ENCODE measurements around the gene DMD. TPM values are rescaled to one million over a fixed set of nuclear protein-coding genes. Genes with fewer than 3 reads are reported as not detected.

The DMD gene
- total and polyA plus RNA-seq, 2 donors (not counting 1 experiment from before 2014, with no cell fraction given), result 5.1 to 7.2 TPM

GRCh38 chrX:33045245-33045644 lies 166.1 kb downstream of the DMD start:
- no peak overlapping the region for H3K9ac ChIP-seq (ENCODE audit: insufficient read depth, low read length)
- H3K9me3 ChIP-seq (ENCODE audit: control insufficient read depth, insufficient read depth, low read depth, low read length), result no peaks in the 10 kb centered on the region
- H2AFZ ChIP-seq (ENCODE audit: low read length), result no peak overlapping the region
- no peaks in the 10 kb centered on the region for H3K79me2 ChIP-seq (ENCODE audit: control insufficient read depth, insufficient read depth, low read length)
- H3K36me3 ChIP-seq (ENCODE audit: control insufficient read depth, insufficient read depth, low read length), result no peaks in the 10 kb centered on the region
- no peak for DNase-seq (ENCODE audit: low read depth in 2 of 2)
- no peaks in the 10 kb centered on the region for H4K20me1 ChIP-seq (ENCODE audit: control insufficient read depth, extremely low read depth, insufficient read depth, low read length)
- TF ChIP-seq, protein P1, sequence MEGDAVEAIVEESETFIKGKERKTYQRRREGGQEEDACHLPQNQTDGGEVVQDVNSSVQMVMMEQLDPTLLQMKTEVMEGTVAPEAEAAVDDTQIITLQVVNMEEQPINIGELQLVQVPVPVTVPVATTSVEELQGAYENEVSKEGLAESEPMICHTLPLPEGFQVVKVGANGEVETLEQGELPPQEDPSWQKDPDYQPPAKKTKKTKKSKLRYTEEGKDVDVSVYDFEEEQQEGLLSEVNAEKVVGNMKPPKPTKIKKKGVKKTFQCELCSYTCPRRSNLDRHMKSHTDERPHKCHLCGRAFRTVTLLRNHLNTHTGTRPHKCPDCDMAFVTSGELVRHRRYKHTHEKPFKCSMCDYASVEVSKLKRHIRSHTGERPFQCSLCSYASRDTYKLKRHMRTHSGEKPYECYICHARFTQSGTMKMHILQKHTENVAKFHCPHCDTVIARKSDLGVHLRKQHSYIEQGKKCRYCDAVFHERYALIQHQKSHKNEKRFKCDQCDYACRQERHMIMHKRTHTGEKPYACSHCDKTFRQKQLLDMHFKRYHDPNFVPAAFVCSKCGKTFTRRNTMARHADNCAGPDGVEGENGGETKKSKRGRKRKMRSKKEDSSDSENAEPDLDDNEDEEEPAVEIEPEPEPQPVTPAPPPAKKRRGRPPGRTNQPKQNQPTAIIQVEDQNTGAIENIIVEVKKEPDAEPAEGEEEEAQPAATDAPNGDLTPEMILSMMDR (conservative IDR thresholded peaks at IDR 0.05 in 1 of 2, IDR thresholded peaks at IDR 0.05 in 1 of 2; ENCODE audit: low read depth in 1 of 2, low read length in 2 of 2), result no peak
- TF ChIP-seq EZH2 (IDR thresholded peaks at IDR 0.05; ENCODE audit: low read length, missing control alignments), result no peak
- no peak overlapping the region for H3K4me2 ChIP-seq (ENCODE audit: extremely low read depth, insufficient read depth, low read length)
- H3K4me3 ChIP-seq (replicated peaks in 1 of 4; ENCODE audit: control extremely low read depth in 1 of 4, insufficient read depth in 1 of 4, low read depth in 3 of 4, low read length in 4 of 4), result no peak overlapping the region
- H3K27me3 ChIP-seq (ENCODE audit: control insufficient read depth, insufficient read depth, low read length), result no peaks in the 10 kb centered on the region
- no peaks in the 10 kb centered on the region for H3K4me1 ChIP-seq (ENCODE audit: control insufficient read depth, extremely low read depth, insufficient read depth, low read length)
- no peak overlapping the region for H3K27ac ChIP-seq (ENCODE audit: insufficient read depth, low read length)

GRCh38 chrX:33041141-33041540 lies 170.2 kb downstream of the DMD start:
- no peaks in the 10 kb centered on the region for H3K36me3 ChIP-seq (ENCODE audit: control insufficient read depth, insufficient read depth, low read length)
- no peak overlapping the region for H3K27ac ChIP-seq (ENCODE audit: insufficient read depth, low read length)
- H3K4me1 ChIP-seq (ENCODE audit: control insufficient read depth, extremely low read depth, insufficient read depth, low read length), result no peaks in the 10 kb centered on the region
- H2AFZ ChIP-seq (ENCODE audit: low read length), result no peak overlapping the region
- no peaks in the 10 kb centered on the region for H3K9me3 ChIP-seq (ENCODE audit: control insufficient read depth, insufficient read depth, low read depth, low read length)
- no peak overlapping the region for H3K4me2 ChIP-seq (ENCODE audit: extremely low read depth, insufficient read depth, low read length)
- H4K20me1 ChIP-seq (ENCODE audit: control insufficient read depth, extremely low read depth, insufficient read depth, low read length), result no peaks in the 10 kb centered on the region
- no peak for DNase-seq (ENCODE audit: low read depth in 2 of 2)
- no peak overlapping the region for H3K4me3 ChIP-seq (replicated peaks in 1 of 4; ENCODE audit: control extremely low read depth in 1 of 4, insufficient read depth in 1 of 4, low read depth in 3 of 4, low read length in 4 of 4)
- no peak overlapping the region for H3K9ac ChIP-seq (ENCODE audit: insufficient read depth, low read length)
- TF ChIP-seq, protein P1 (conservative IDR thresholded peaks at IDR 0.05 in 1 of 2, IDR thresholded peaks at IDR 0.05 in 1 of 2; ENCODE audit: low read depth in 1 of 2, low read length in 2 of 2), result no peak
- no peak for TF ChIP-seq EZH2 (IDR thresholded peaks at IDR 0.05; ENCODE audit: low read length, missing control alignments)
- H3K27me3 ChIP-seq (ENCODE audit: control insufficient read depth, insufficient read depth, low read length), result no peaks in the 10 kb centered on the region
- H3K79me2 ChIP-seq (ENCODE audit: control insufficient read depth, insufficient read depth, low read length), result no peaks in the 10 kb centered on the region

DNA sequence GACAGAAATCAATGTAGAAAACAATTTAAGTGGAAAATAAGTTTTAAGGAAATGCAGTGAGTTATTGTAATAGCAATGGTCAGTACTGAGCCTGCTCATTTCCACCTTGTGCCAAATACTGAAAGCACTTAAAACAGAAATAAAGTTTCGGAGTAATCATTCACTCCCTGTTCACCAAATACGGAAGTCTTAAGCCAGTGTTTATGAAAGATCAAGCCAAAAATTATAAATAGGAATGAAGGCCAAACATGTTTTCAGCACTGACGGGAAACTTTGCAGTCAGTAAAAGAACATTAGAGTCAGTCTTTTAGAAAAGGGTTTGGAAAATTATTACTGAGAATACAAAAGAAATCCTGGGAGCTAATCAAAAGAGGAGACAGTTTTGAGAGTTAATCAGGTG lies 178.6 kb downstream of the DMD start:
- Histone ChIP-seq H3K4me3 (replicated peaks in 1 of 4; ENCODE audit: control extremely low read depth in 1 of 4, insufficient read depth in 1 of 4, low read depth in 3 of 4, low read length in 4 of 4) (no peak overlapping the region), H3K9ac (ENCODE audit: insufficient read depth, low read length) (no peak overlapping the region), H3K9me3 (ENCODE audit: control insufficient read depth, insufficient read depth, low read depth, low read length) (no peaks in the 10 kb centered on the region), H4K20me1 (ENCODE audit: control insufficient read depth, extremely low read depth, insufficient read depth, low read length) (no peaks in the 10 kb centered on the region), H2AFZ (ENCODE audit: low read length) (no peak overlapping the region), H3K4me2 (ENCODE audit: extremely low read depth, insufficient read depth, low read length) (no peak overlapping the region), H3K27ac (ENCODE audit: insufficient read depth, low read length) (no peak overlapping the region), H3K4me1 (ENCODE audit: control insufficient read depth, extremely low read depth, insufficient read depth, low read length) (no peaks in the 10 kb centered on the region), H3K27me3 (ENCODE audit: control insufficient read depth, insufficient read depth, low read length) (no peaks in the 10 kb centered on the region), H3K79me2 (ENCODE audit: control insufficient read depth, insufficient read depth, low read length) (no peaks in the 10 kb centered on the region), H3K36me3 (ENCODE audit: control insufficient read depth, insufficient read depth, low read length) (no peaks in the 10 kb centered on the region)
- peak in 1 of 2 donors; percentile 48 for DNase-seq (ENCODE audit: low read depth in 2 of 2)
- TF ChIP-seq, protein P1 (conservative IDR thresholded peaks at IDR 0.05 in 1 of 2, IDR thresholded peaks at IDR 0.05 in 1 of 2; ENCODE audit: low read depth in 1 of 2, low read length in 2 of 2), result no peak
- TF ChIP-seq EZH2 (IDR thresholded peaks at IDR 0.05; ENCODE audit: low read length, missing control alignments), result no peak
